ENCODE data around the gene CDKAL1.

Gene CDKAL1

GRCh38 chr6:21277601-21278374 is 743.5 kb downstream of the CDKAL1 start:
- no peak for DNase-seq

DNA sequence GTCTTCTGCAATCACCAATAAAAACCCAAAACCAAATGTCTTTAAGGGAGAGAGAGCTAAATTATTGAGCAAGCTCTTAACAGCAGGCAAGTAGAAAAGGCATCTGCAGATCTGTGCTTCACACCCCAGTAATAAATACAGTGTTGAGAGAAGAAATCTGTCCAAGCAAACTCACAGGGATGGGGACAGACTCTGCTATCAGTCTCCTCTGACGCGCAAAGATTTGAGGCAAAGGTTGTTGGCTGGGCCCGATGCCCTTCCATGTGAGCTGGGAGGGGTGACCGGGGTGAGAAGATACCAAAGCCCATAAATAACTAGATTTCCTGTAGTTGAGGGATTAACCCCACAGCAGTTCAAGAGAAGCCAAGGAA is 744.1 kb downstream of the CDKAL1 start:
- no peak for DNase-seq

DNA sequence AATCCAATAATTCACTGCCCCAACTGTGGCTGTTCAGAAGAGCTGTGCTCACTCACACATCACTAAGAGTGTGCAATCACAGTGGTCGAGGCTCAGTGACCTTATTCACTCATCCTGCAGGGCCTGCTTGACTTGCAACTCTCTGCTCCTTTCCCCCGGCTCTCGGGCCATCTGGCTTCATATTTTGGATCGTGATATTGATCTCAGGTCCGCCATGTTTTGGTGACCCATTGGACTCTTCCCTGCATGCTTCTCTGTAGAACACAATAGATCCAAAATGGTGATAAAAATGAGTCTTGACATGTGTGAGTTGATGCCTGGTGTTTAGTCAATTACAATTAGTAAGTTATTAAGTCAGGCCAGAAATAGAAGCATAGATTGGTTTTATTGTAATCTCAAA is 745.4 kb downstream of the CDKAL1 start:
- DNase-seq: no peak

- DNase-seq: no peak
These were observed 747.1 kb downstream of the CDKAL1 start for GRCh38 chr6:21281366-21281765.

Data from activated CD4-positive, alpha-beta T cell treated with anti-CD3 and anti-CD28 coated beads, Interleukin-2, amount 50 U/mL, for 1 hour (primary cell).